ENCODE results near the gene UBXN1. TPM values are rescaled to one million over a fixed set of nuclear protein-coding genes. Genes with fewer than 3 reads are reported as not detected.
A peak's percentile ranks its signal among the peaks of the same experiment; 100 is the strongest.

UBXN1 gene
- total RNA-seq, 1 experiment from 2014 or later: 118 TPM

DNA sequence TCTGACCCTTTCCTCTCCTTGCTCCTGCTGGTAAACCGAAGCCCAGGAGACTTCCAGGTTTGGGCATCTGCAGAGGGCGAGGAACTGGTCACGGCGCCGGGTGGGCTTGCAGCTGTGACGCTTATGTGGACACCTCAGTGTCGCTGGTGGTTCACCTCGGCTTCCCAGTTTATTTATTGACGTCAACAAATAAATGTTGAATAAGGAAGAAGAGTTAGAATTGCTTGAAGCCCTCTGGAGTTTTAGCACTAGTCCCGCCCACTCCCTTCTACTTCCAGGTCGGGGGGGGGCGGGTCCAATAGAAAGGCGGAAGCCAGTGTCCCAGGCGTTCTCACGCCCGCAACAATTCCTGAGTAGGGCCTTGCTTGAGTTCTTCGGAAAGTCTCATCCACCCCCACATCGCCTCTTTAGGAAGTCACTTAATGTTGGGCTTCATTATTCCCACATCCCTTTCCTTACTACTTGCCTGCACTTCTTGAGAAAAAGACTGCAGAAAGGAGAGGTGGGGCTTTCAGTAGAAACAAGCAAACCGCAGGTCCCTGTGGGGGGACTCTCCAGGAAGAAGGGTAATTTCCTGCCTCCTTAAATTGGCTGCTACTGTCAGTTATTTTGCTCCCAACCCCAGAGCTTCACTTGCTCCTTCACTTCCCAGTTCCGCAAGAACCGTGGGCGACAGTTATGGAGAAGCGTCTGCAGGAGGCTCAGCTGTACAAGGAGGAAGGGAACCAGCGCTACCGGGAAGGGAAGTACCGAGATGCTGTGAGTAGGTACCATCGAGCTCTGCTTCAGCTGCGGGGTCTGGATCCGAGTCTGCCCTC lies 49.5 kb upstream of the UBXN1 start, which contains the start of gene TTC9C:
TSS of gene TTC9C (plus strand) at position 316 of the 818 bp plus-strand sequence. CDS start at position 679, 363 bp downstream.
- TF ChIP-seq, protein P1, sequence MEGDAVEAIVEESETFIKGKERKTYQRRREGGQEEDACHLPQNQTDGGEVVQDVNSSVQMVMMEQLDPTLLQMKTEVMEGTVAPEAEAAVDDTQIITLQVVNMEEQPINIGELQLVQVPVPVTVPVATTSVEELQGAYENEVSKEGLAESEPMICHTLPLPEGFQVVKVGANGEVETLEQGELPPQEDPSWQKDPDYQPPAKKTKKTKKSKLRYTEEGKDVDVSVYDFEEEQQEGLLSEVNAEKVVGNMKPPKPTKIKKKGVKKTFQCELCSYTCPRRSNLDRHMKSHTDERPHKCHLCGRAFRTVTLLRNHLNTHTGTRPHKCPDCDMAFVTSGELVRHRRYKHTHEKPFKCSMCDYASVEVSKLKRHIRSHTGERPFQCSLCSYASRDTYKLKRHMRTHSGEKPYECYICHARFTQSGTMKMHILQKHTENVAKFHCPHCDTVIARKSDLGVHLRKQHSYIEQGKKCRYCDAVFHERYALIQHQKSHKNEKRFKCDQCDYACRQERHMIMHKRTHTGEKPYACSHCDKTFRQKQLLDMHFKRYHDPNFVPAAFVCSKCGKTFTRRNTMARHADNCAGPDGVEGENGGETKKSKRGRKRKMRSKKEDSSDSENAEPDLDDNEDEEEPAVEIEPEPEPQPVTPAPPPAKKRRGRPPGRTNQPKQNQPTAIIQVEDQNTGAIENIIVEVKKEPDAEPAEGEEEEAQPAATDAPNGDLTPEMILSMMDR (conservative IDR thresholded peaks at IDR 0.05): no peak

More for the DNA sequence above, 49.5 kb upstream of the UBXN1 start, which contains the start of gene TTC9C:
- H3K14ac ChIP-seq (ENCODE audit: insufficient read depth, low read length): peak within 1 kb of the TSS; percentile 77; the same call in 1 of the 2 replicates
- no CpG with 5 or more reads among the region's 29 CpGs for WGBS (ENCODE audit: extremely low coverage, insufficient read length, low lambda C conversion rate)
- no peak within 1 kb of the TSS for H4K8ac ChIP-seq (replicated peaks; ENCODE audit: insufficient read length, low read depth, low read length)
- no peaks in the 10 kb centered on the region for H3K4me1 ChIP-seq (ENCODE audit: insufficient read depth, low read length)
- H3K27ac Mint-ChIP-seq: peak within 1 kb of the TSS; percentile 99 to 100 (median 100)
- peak within 1 kb of the TSS; percentile 93 for H3K9ac ChIP-seq (ENCODE audit: extremely low read depth, insufficient read length, low read length)
- H3K79me1 ChIP-seq (ENCODE audit: insufficient read depth, low read depth, low read length, poor library complexity, severe bottlenecking): peaks cover 6% of the 10 kb centered on the region
- H3K27me3 Mint-ChIP-seq (ENCODE audit: low read depth): no peaks in the 10 kb centered on the region
- peaks cover 20 to 27% of the 10 kb centered on the region in 2 experiments for H3K4me1 Mint-ChIP-seq
- no peaks in the 10 kb centered on the region for H4K20me1 ChIP-seq (ENCODE audit: control insufficient read depth, insufficient read depth, insufficient read length)
- no peak within 1 kb of the TSS for H3K56ac ChIP-seq (ENCODE audit: insufficient read length, low read depth, low read length)
- H2BK15ac ChIP-seq (ENCODE audit: low read depth, low read length): no peak within 1 kb of the TSS
- H2BK120ac ChIP-seq (ENCODE audit: low read depth, low read length, poor library complexity, severe bottlenecking): no peak within 1 kb of the TSS
- H3T11ph ChIP-seq (ENCODE audit: low read length): no peak within 1 kb of the TSS
- peak; percentile 81 for DNase-seq
- peak within 1 kb of the TSS; percentile 89 to 95 for H3K4me3 Mint-ChIP-seq
- H3K27ac ChIP-seq (ENCODE audit: insufficient read length, low read depth, low read length): peak within 1 kb of the TSS; percentile 96
- H2AFZ ChIP-seq (ENCODE audit: low read length): peak within 1 kb of the TSS; percentile 34
- no peaks in the 10 kb centered on the region for H3K27me3 ChIP-seq (ENCODE audit: insufficient read depth, low read length)
- no peaks in the 10 kb centered on the region for H3K9me3 Mint-ChIP-seq
- no peak within 1 kb of the TSS for H4K91ac ChIP-seq (ENCODE audit: insufficient read length, low read depth, low read length)
- peaks cover 25% of the 10 kb centered on the region for H3K23me2 ChIP-seq (ENCODE audit: insufficient read length, low read depth, low read length, poor library complexity, severe bottlenecking)
- peak within 1 kb of the TSS; percentile 33 for H2BK5ac ChIP-seq (ENCODE audit: insufficient read length, low read length)
- H3K9me3 ChIP-seq (ENCODE audit: control insufficient read depth, low read depth, low read length): no peaks in the 10 kb centered on the region
- H3K23ac ChIP-seq (ENCODE audit: insufficient read length, low read depth, low read length): no peak within 1 kb of the TSS
- no peak within 1 kb of the TSS for H4K5ac ChIP-seq (ENCODE audit: insufficient read length, low read depth, low read length)
- peak within 1 kb of the TSS; percentile 78 for H3K18ac ChIP-seq (ENCODE audit: insufficient read length, low read depth, low read length)
- H2BK20ac ChIP-seq (ENCODE audit: low read depth, low read length, poor library complexity, severe bottlenecking): no peak within 1 kb of the TSS
- no peak within 1 kb of the TSS for H2AK5ac ChIP-seq (ENCODE audit: insufficient read length, low read length)
- H3K4me2 ChIP-seq (ENCODE audit: insufficient read depth, insufficient read length, low read length): peak within 1 kb of the TSS; percentile 99
- peaks cover 30% of the 10 kb centered on the region for H3K79me2 ChIP-seq (ENCODE audit: insufficient read depth, low read length)
- H3K4ac ChIP-seq (ENCODE audit: low read depth, low read length): no peak within 1 kb of the TSS
- no peak within 1 kb of the TSS for H2BK12ac ChIP-seq (ENCODE audit: insufficient read length, low read depth, low read length)
- peaks cover 21 to 43% (median 35%) of the 10 kb centered on the region in 3 experiments for H3K36me3 Mint-ChIP-seq (ENCODE audit: insufficient read depth in 1 of 3, low read depth in 3 of 3)
